SJSA1 (cell line): ENCODE results near the gene HMCES. TPM values are rescaled to one million over a fixed set of nuclear protein-coding genes. Genes with fewer than 3 reads are reported as not detected.
"Not testable (repeated sequence)": the region's sequence is repeated elsewhere in the genome, so short reads cannot be mapped to it uniquely, and the experiment has no call there.

Source experiments
- DNase-seq, 2 experiments: peaks; one replicate each; pipeline ENCODE4 v3.0.0-alpha.2; 2015 to 2020; ENCODE audit warnings: low spot score in 2 of 2, low read depth in 1 of 2
- H3K27ac ChIP-seq: fragments of 250-450 bp; sonication (Bioruptor Pico); 2 replicates; pipeline ENCODE4 v1.5.1; 2020; ENCODE audit warnings: mild to moderate bottlenecking, moderate library complexity
- H3K27me3 ChIP-seq: fragments of 250-450 bp; sonication (Bioruptor Pico); replicated peaks from 2 replicates; pipeline ENCODE4 v1.5.1; 2020; ENCODE audit warnings: mild to moderate bottlenecking, moderate library complexity
- H3K36me3 ChIP-seq: fragments of 250-450 bp; sonication (Bioruptor Pico); 2 replicates; pipeline ENCODE4 v1.5.1; 2020; ENCODE audit warnings: mild to moderate bottlenecking
- H3K4me1 ChIP-seq: fragments of 250-450 bp; sonication (Bioruptor Pico); replicated peaks from 2 replicates; pipeline ENCODE4 v1.6.1; 2021; ENCODE audit warnings: mild to moderate bottlenecking
- H3K4me3 ChIP-seq: fragments of 250-450 bp; sonication (Bioruptor Pico); 2 replicates; pipeline ENCODE4 v1.5.1; 2020; ENCODE audit warnings: mild to moderate bottlenecking
- H3K9me3 ChIP-seq: fragments of 250-450 bp; sonication (Bioruptor Pico); replicated peaks from 2 replicates; pipeline ENCODE4 v1.5.1; 2020; ENCODE audit warnings: mild to moderate bottlenecking
- total RNA-seq: library from RNA; depleted of rRNA; stranded (reverse); fragments of >200 nt; shearing (Covaris generic); gene quantifications from 2 replicates; pipeline ENCODE4 v1.2.3, GENCODE V29; 2014; rRNA removed

HMCES gene
- total RNA-seq, 1 experiment from 2014 or later = 22.2 TPM

DNA sequence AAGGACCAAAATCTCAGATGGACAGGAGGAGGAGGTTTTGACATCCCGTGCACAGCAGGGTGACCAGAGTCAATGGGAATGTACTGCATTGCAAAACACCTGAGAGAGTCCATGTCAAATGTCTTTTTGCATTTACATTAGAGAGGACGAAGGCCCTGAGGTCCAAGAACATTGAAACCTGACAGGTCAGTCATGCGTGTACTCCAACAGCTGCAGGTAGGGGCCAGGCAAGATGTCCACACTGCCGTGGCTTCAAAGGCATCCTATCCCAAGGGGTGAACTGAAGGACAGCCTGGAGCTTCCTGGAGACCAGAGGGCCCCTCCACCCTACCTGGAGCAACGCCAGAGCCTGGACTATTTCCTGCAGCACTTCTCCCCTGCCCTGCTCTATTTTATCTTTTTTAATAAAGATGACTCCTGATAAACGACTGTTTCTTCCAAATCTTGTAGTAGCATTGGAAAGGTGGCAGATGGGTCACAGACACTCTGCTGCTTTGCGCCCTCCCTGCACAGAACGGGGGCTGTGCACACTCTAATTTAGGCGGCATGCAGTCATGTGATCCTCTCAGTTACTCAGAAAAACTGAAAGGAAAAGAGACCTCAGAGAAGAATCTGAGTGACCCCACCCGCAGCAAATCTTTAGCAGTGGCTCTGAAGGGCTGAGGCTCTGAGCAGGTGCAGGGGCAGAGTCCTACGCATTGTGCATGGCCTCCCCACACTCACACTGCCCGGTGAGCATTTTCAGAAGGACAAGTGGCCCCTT is 68.2 kb downstream of the HMCES start:
- Histone ChIP-seq H3K9me3 (no peaks in the 10 kb centered on the region), H3K27me3 (no peaks in the 10 kb centered on the region), H3K4me1 (peaks cover 11% of the 10 kb centered on the region; the same call in 1 of the 2 replicates), H3K36me3 (no peaks in the 10 kb centered on the region), H3K27ac (no peak overlapping the region), H3K4me3 (no peak overlapping the region)
- DNase-seq = no peak

- no peaks in the 10 kb centered on the region for H3K27me3 ChIP-seq
- no peak overlapping the region for H3K4me3 ChIP-seq
- H3K27ac ChIP-seq = no peak overlapping the region
- no peaks in the 10 kb centered on the region for H3K9me3 ChIP-seq
- no peak for DNase-seq
- peaks cover 11% of the 10 kb centered on the region; the same call in 1 of the 2 replicates for H3K4me1 ChIP-seq
- H3K36me3 ChIP-seq = no peaks in the 10 kb centered on the region
These were observed 68.8 kb downstream of the HMCES start for GRCh38 chr3:129347458-129347845.

DNA sequence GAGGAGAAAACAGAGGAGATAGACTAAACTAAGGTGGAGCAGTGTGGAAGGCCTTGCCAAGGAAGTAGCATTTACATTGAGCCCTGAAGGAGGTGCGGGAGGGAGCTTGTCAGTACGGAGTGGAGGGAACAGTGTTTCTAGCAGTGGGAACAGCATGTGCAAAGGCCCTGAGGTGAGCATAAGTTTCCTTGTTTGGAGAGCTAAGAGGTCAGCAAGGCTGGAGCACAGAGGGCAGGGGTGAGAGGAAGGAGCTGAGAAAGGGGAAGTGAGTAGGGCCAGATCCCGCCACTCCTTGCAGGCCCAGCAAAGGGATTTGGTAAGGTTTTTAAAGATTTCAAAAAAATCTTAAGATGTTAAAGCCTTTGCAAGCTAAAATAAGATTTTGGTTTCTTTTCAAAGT is 70.1 kb downstream of the HMCES start:
- Histone ChIP-seq H3K4me1 (peaks cover 8% of the 10 kb centered on the region; the same call in 1 of the 2 replicates), H3K36me3 (no peaks in the 10 kb centered on the region), H3K9me3 (no peaks in the 10 kb centered on the region), H3K27ac (no peak overlapping the region), H3K27me3 (no peaks in the 10 kb centered on the region), H3K4me3 (no peak overlapping the region)
- no peak for DNase-seq

DNA sequence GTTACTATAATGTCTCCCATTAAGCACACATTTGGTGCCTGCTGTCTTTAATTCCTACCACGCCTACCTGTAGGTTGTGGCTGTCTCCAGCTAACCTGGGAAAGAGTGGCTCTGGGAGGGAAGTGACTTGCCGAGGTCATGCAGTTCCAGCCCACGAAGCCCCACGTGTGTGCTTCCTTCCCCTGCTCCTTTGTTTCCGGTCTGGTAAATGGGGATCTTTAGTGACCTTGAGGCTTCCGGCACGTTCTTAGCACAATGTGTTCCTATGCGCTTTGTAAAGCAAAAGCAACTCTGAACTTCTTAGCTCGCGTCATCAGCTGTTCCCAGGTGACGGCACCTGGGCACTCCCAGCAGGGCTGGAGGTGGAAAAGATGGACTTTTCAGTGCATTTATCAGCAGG is 70.5 kb downstream of the HMCES start:
- not testable (repeated sequence) for H3K4me1 ChIP-seq, H3K9me3 ChIP-seq, H3K4me3 ChIP-seq, H3K27ac ChIP-seq, DNase-seq, H3K27me3 ChIP-seq, H3K36me3 ChIP-seq

DNA sequence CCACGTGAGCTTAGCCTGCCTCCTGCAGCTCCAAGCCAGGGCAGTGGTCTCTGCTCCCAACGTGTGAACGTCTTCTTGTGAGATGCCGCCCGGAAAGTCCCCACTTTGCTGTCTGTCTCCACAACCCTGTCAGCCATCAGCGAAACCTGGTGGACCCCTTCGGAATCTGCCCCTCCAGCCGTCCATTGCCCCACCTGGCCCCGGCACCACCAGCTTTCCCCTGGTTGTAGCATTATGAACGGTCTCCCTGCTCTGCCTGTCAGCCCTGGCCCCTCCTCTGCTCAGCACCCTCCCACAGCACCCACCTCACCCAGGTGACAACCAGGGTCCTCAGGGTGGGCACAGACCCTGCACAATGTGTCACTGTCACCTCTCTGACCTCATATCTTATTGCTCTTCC is 71.1 kb downstream of the HMCES start:
- no peak overlapping the region for H3K27ac ChIP-seq
- H3K9me3 ChIP-seq = no peaks in the 10 kb centered on the region
- no peaks in the 10 kb centered on the region for H3K4me1 ChIP-seq
- H3K36me3 ChIP-seq = no peaks in the 10 kb centered on the region
- no peak for DNase-seq
- no peak overlapping the region for H3K4me3 ChIP-seq
- H3K27me3 ChIP-seq = no peaks in the 10 kb centered on the region

GRCh38 chr3:129352045-129352444 is 73.4 kb downstream of the HMCES start:
- no peaks in the 10 kb centered on the region for H3K9me3 ChIP-seq
- H3K27me3 ChIP-seq = no peaks in the 10 kb centered on the region
- H3K4me3 ChIP-seq = no peak overlapping the region
- DNase-seq = no peak
- H3K36me3 ChIP-seq = no peaks in the 10 kb centered on the region
- no peaks in the 10 kb centered on the region for H3K4me1 ChIP-seq
- no peak overlapping the region for H3K27ac ChIP-seq

GRCh38 chr3:129352650-129353588 is 74.2 kb downstream of the HMCES start:
- no peaks in the 10 kb centered on the region for H3K4me1 ChIP-seq
- no peaks in the 10 kb centered on the region for H3K9me3 ChIP-seq
- H3K4me3 ChIP-seq = no peak overlapping the region
- H3K36me3 ChIP-seq = no peaks in the 10 kb centered on the region
- H3K27ac ChIP-seq = no peak overlapping the region
- DNase-seq = no peak
- H3K27me3 ChIP-seq = no peaks in the 10 kb centered on the region

- no peaks in the 10 kb centered on the region for H3K9me3 ChIP-seq
- H3K27ac ChIP-seq = no peak overlapping the region
- H3K27me3 ChIP-seq = no peaks in the 10 kb centered on the region
- H3K4me3 ChIP-seq = no peak overlapping the region
- no peaks in the 10 kb centered on the region for H3K36me3 ChIP-seq
- DNase-seq = no peak
- no peaks in the 10 kb centered on the region for H3K4me1 ChIP-seq
These were observed 74.9 kb downstream of the HMCES start for GRCh38 chr3:129353589-129353941.

Other genes starting within 250 kb of the HMCES start
- gene GP9, start 218.1 kb upstream of the HMCES start, total RNA-seq = not detected in 2 replicates
- gene RAB43, start 157.1 kb upstream of the HMCES start, total RNA-seq = 7.9 and 12.1 TPM in 2 replicates
- 40.5 and 57.3 TPM in 2 replicates for gene ISY1, start 117.8 kb upstream of the HMCES start, total RNA-seq
- gene CNBP, start 95.0 kb upstream of the HMCES start, total RNA-seq = 215 and 258 TPM in 2 replicates
- 191 and 235 TPM in 2 replicates for gene COPG1, start 29.3 kb upstream of the HMCES start, total RNA-seq
- gene EFCAB12, start 149.8 kb downstream of the HMCES start, total RNA-seq = 0.03 TPM in 1 of 2 replicates, not detected in the other
- 15.2 and 23.6 TPM in 2 replicates for gene MBD4, start 161.1 kb downstream of the HMCES start, total RNA-seq
- 13.3 and 14.4 TPM in 2 replicates for gene IFT122, start 161.4 kb downstream of the HMCES start, total RNA-seq
- gene RHO, start 249.8 kb downstream of the HMCES start, total RNA-seq = not detected in 2 replicates